ENCODE measurements around the gene FIGNL2. TPM values are rescaled to one million over a fixed set of nuclear protein-coding genes. Genes with fewer than 3 reads are reported as not detected.

Gene FIGNL2
- polyA plus RNA-seq, 1 donor (not counting 4 experiments of a cell fraction or from before 2014, with no cell fraction given), result not detected

DNA sequence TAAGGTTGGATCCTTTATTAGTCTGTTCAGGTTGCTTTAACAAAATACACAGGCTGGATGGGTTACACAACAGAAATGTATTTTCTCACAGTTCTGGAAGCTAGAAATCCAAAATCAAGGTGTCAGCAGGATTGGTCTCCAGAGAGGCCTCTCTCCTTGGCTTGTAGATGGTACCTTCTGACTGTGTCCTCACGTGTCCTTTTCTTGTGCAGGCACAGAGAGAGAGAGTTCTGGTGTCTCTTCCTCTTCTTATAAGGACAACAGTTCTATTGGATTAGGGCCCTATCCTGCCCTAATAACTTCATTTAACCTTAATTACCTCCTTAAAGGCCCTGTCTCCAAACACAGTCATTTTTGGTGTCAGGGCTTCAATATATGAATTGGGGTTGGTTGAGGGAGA lies 34.8 kb upstream of the FIGNL2 start:
- Histone ChIP-seq H3K27me3 (ENCODE audit: control insufficient read depth, extremely low read depth, insufficient read depth, low read length) (peaks cover 2% of the 10 kb centered on the region), H3K4me2 (ENCODE audit: control insufficient read depth, extremely low read depth, insufficient read depth, low read depth, low read length) (no peak overlapping the region), H3K4me1 (ENCODE audit: control insufficient read depth, extremely low read depth, insufficient read depth, low read length) (peaks cover 4% of the 10 kb centered on the region), H4K20me1 (ENCODE audit: control insufficient read depth, extremely low read depth, insufficient read depth, low read length) (no peaks in the 10 kb centered on the region), H3K9me1 (ENCODE audit: control insufficient read depth, extremely low read depth, insufficient read depth, low read length) (no peaks in the 10 kb centered on the region), H3K79me2 (ENCODE audit: control insufficient read depth, insufficient read depth, low read length) (no peaks in the 10 kb centered on the region), H3K4me3 (ENCODE audit: control insufficient read depth in 2 of 3, extremely low read depth in 1 of 3, insufficient read depth in 2 of 3, low read depth in 1 of 3, low read length in 3 of 3) (no peak overlapping the region), H3K9ac (ENCODE audit: control insufficient read depth, extremely low read depth, insufficient read depth, low read length) (no peak overlapping the region), H3K9me3 (ENCODE audit: control insufficient read depth, low read depth, low read length) (no peaks in the 10 kb centered on the region), H3K27ac (ENCODE audit: control insufficient read depth, insufficient read depth, low read length) (no peak overlapping the region), H2AFZ (ENCODE audit: control insufficient read depth, low read length) (no peak overlapping the region), H3K36me3 (ENCODE audit: control insufficient read depth in 2 of 2, extremely low read depth in 1 of 2, insufficient read depth in 2 of 2, low read length in 2 of 2) (no peaks in the 10 kb centered on the region)
- DNase-seq (ENCODE audit: low read depth, low spot score), result no peak
- dilution Hi-C loops (cut with MboI; ENCODE audit: extremely low pct_ligation_motif_present, low sequenced_read_pairs), result no loop called here
- no peak for FAIRE-seq
- TF ChIP-seq, protein P1, sequence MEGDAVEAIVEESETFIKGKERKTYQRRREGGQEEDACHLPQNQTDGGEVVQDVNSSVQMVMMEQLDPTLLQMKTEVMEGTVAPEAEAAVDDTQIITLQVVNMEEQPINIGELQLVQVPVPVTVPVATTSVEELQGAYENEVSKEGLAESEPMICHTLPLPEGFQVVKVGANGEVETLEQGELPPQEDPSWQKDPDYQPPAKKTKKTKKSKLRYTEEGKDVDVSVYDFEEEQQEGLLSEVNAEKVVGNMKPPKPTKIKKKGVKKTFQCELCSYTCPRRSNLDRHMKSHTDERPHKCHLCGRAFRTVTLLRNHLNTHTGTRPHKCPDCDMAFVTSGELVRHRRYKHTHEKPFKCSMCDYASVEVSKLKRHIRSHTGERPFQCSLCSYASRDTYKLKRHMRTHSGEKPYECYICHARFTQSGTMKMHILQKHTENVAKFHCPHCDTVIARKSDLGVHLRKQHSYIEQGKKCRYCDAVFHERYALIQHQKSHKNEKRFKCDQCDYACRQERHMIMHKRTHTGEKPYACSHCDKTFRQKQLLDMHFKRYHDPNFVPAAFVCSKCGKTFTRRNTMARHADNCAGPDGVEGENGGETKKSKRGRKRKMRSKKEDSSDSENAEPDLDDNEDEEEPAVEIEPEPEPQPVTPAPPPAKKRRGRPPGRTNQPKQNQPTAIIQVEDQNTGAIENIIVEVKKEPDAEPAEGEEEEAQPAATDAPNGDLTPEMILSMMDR (optimal IDR thresholded peaks at IDR 0.05 in 1 of 3, IDR thresholded peaks at IDR 0.05 in 1 of 3, conservative IDR thresholded peaks at IDR 0.05 in 1 of 3; ENCODE audit: extremely low read depth in 1 of 3, insufficient read depth in 2 of 3, low read length in 3 of 3), result no peak
- TF ChIP-seq EZH2 (IDR thresholded peaks at IDR 0.05; ENCODE audit: low read length), result no peak

DNA sequence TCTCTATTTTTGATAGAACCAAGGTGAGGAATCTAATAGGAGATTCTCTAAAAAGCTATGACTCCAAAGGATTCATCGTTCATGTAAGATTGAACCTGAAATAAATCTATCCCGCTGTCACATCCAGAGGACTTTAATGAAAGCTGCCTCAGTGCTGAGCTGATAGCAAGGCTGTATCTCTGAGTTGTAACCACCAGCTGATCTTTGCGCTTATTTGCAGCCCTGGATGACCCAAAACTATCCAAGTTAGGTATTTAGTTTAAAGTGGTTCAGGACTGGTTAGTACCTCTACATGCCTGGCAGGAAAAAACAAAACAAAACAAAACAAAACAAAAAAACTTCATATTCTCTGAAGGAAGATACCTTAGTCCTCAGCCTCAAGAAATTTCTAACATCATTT lies 30.6 kb upstream of the FIGNL2 start:
- H3K36me3 ChIP-seq (ENCODE audit: control insufficient read depth in 2 of 2, extremely low read depth in 1 of 2, insufficient read depth in 2 of 2, low read length in 2 of 2), result no peaks in the 10 kb centered on the region
- dilution Hi-C loops (cut with MboI; ENCODE audit: extremely low pct_ligation_motif_present, low sequenced_read_pairs), result no loop called here
- H2AFZ ChIP-seq (ENCODE audit: control insufficient read depth, low read length), result no peak overlapping the region
- DNase-seq (ENCODE audit: low read depth, low spot score), result no peak
- H3K4me1 ChIP-seq (ENCODE audit: control insufficient read depth, extremely low read depth, insufficient read depth, low read length), result no peaks in the 10 kb centered on the region
- H3K9me1 ChIP-seq (ENCODE audit: control insufficient read depth, extremely low read depth, insufficient read depth, low read length), result no peaks in the 10 kb centered on the region
- no peak overlapping the region for H3K4me2 ChIP-seq (ENCODE audit: control insufficient read depth, extremely low read depth, insufficient read depth, low read depth, low read length)
- no peak for TF ChIP-seq EZH2 (IDR thresholded peaks at IDR 0.05; ENCODE audit: low read length)
- TF ChIP-seq, protein P1 (optimal IDR thresholded peaks at IDR 0.05 in 1 of 3, IDR thresholded peaks at IDR 0.05 in 1 of 3, conservative IDR thresholded peaks at IDR 0.05 in 1 of 3; ENCODE audit: extremely low read depth in 1 of 3, insufficient read depth in 2 of 3, low read length in 3 of 3), result no peak
- H3K4me3 ChIP-seq (ENCODE audit: control insufficient read depth in 2 of 3, extremely low read depth in 1 of 3, insufficient read depth in 2 of 3, low read depth in 1 of 3, low read length in 3 of 3), result no peak overlapping the region
- no peaks in the 10 kb centered on the region for H3K27me3 ChIP-seq (ENCODE audit: control insufficient read depth, extremely low read depth, insufficient read depth, low read length)
- FAIRE-seq, result no peak
- H3K9ac ChIP-seq (ENCODE audit: control insufficient read depth, extremely low read depth, insufficient read depth, low read length), result no peak overlapping the region
- H4K20me1 ChIP-seq (ENCODE audit: control insufficient read depth, extremely low read depth, insufficient read depth, low read length), result no peaks in the 10 kb centered on the region
- H3K27ac ChIP-seq (ENCODE audit: control insufficient read depth, insufficient read depth, low read length), result no peak overlapping the region
- no peaks in the 10 kb centered on the region for H3K9me3 ChIP-seq (ENCODE audit: control insufficient read depth, low read depth, low read length)
- H3K79me2 ChIP-seq (ENCODE audit: control insufficient read depth, insufficient read depth, low read length), result no peaks in the 10 kb centered on the region
